Measurements from ENCODE around the gene FBN3.

- TF ChIP-seq, protein P1, sequence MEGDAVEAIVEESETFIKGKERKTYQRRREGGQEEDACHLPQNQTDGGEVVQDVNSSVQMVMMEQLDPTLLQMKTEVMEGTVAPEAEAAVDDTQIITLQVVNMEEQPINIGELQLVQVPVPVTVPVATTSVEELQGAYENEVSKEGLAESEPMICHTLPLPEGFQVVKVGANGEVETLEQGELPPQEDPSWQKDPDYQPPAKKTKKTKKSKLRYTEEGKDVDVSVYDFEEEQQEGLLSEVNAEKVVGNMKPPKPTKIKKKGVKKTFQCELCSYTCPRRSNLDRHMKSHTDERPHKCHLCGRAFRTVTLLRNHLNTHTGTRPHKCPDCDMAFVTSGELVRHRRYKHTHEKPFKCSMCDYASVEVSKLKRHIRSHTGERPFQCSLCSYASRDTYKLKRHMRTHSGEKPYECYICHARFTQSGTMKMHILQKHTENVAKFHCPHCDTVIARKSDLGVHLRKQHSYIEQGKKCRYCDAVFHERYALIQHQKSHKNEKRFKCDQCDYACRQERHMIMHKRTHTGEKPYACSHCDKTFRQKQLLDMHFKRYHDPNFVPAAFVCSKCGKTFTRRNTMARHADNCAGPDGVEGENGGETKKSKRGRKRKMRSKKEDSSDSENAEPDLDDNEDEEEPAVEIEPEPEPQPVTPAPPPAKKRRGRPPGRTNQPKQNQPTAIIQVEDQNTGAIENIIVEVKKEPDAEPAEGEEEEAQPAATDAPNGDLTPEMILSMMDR (IDR thresholded peaks at IDR 0.05): no peak
- TF ChIP-seq POLR2A (IDR thresholded peaks at IDR 0.05): no peak
Observed at GRCh38 chr19:8021374-8021773, 128.0 kb downstream of the FBN3 start.

All from testis (tissue), 2 donors.